AG09319 (cell line): ENCODE measurements around the gene ALDH1L2.
A peak's percentile ranks its signal among the peaks of the same experiment; 100 is the strongest.

Experiments used
- DNase-seq: peaks from one replicate; pipeline ENCODE4 v3.0.0-alpha.2; 2010; ENCODE audit warnings: low read depth; ENCODE audit errors: extremely low read depth
- TF ChIP-seq, protein P1 (sequence below): IDR thresholded peaks from 2 replicates; pipeline ENCODE4 v1.5.1; 2011; ENCODE audit warnings: low read depth, mild to moderate bottlenecking, inconsistent platforms, low read length, moderate library complexity

The ALDH1L2 gene

DNA sequence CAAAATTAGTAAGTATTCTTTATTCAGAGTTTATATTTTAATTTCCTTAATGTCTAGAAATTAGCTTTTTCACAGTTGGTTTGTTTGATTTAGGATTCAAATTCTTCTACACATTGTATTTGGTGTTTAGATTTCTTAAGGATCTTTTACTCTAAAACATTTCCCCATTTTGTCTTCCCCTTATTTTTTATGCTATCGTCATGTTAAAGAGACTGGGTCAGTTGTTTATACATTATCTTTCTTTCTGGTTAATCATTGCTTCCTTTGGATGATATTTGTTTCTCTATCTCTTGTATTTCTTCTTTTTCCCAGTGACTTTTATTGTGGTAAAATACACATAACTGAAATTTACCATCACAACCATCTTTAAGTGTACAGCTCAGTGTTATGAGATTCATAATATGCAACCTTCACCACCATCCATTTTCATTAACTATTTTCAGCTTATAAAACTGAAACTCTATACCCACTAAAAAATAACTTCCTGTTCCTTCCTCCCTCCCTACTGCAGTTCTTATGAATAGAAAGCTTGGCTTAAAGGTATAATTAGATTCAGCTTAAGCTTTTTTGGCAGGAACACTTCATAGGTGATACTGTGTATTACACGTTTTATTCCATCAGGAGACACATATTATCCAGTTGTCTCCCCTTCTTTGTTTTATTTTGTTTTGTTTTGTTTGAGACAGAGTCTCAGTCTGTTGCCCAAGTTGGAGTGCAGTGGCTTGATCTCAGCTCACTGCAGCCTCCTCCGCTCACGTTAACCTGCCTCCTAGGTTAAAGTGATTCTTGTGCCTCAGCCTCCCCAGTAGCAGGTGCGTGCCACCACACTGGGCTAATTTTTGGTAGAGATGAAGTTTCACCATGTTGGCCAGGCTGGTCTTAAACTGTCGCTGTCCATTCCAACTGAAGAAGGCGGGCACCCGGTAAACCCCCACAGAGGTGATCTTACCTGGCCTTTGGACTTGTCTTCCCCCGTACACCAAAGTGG is 53.1 kb downstream of the ALDH1L2 start:
- TF ChIP-seq, protein P1, sequence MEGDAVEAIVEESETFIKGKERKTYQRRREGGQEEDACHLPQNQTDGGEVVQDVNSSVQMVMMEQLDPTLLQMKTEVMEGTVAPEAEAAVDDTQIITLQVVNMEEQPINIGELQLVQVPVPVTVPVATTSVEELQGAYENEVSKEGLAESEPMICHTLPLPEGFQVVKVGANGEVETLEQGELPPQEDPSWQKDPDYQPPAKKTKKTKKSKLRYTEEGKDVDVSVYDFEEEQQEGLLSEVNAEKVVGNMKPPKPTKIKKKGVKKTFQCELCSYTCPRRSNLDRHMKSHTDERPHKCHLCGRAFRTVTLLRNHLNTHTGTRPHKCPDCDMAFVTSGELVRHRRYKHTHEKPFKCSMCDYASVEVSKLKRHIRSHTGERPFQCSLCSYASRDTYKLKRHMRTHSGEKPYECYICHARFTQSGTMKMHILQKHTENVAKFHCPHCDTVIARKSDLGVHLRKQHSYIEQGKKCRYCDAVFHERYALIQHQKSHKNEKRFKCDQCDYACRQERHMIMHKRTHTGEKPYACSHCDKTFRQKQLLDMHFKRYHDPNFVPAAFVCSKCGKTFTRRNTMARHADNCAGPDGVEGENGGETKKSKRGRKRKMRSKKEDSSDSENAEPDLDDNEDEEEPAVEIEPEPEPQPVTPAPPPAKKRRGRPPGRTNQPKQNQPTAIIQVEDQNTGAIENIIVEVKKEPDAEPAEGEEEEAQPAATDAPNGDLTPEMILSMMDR = no peak
- no peak for DNase-seq

DNA sequence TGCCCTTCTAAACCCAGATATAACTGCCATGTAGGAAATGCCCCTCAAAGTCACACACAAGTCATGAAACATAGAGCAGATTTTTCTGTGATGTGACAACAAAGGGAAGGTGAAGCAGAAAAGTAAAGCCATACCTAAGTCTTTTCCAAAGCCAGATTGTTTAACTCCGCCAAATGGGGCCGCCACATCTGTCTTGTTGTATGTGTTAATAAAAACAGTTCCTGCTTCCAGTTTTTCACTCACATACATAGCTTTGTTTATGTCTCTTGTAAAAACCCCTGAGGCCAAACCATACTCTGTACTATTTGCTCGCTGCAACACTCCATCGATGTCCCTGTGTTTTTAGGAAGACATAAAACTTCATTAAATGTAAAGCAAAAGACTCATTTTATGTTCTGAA is 57.8 kb downstream of the ALDH1L2 start:
- TF ChIP-seq, protein P1 = no peak
- no peak for DNase-seq

DNA sequence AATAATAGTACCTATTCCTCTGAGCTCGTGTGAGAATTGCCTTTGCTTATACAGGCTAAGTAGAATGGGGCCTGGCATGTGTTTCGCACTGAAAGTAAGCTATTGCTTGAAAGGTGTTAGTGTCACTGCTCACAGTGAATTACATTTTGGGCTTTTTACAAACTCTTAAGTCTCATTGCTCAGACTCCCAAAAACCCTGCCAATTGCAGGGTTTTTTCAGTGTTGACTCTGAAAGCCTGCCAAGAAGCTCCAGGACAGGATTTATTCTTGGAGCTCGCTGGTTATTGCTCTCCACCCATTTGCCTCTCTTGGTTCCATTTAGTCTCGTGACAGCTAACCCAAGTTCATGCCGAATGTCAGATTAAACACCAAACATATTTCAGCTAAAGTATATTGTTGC is 58.4 kb downstream of the ALDH1L2 start:
- peak; percentile 56 for DNase-seq
- TF ChIP-seq, protein P1 = no peak

DNA sequence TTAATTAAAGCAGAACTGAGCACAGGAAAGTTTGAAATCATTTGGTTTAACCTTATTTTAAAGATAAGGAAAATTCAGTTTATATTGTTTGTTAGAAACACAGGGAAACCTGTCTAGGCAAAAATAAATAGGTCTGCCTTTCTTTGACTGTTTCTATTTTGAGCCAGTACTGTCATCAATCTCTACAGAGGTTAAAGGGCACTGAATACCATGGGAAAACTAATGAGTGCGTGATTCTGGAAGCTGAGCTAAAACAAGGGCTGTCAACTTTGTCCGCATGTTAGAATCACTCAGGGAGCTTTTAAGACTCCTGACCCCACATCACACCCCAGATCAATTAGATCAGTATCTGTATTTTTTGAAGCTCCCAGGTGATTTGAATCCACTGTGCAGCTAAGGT is 59.3 kb downstream of the ALDH1L2 start:
- TF ChIP-seq, protein P1 = no peak
- DNase-seq = no peak

DNA sequence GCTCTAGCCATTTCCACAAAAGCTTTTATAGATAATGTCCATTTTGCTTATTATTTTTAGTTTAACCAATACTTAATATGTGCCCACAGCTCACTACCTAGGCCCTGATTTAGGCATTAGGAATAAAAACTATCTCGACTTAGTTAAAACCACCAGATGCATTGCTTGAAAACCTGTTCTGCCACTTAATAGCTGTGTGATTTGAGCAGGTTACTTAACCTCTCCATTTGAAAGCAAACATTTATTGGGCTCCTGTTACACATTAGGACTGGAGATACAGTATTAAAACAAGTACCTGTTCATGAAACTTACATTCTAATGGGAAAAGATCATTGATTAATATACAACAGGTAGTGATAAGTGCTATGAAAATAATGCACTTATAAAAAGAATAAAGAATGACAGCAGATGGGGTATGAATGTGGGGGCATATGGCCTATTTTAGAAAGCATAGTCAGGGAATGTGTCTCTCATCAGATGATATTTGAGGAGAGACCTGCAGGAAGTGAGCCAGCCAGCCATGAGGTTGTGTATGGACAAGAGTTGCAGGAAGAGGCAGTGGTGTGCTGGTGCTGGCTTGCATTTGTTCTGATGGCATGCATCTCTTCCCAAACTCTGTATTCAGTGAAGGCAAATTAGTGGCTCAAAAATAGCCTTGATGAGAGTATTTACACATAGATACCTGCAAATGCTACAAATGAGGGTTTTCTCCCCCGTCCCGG is 63.9 kb downstream of the ALDH1L2 start:
- no peak for DNase-seq
- TF ChIP-seq, protein P1 = no peak

DNA sequence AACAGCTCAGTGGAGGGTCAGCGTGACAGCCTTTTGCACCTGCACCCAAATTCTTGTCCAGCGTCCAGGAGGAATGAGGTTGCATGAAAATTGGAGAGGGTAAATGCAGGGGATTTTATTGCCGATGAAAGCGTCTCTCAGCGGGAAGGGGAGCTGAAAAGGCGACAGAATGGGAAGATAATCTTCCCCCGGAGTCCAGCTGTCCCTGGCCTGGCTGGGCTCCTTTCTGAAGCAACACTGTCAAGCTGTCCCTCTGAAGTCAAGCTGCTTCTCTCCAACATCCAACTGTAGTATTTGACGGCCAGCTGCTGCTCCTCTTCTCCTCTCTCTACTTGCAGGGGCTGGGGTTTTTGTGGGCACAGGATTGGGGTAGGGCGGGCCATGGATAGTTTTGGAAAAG is 65.5 kb downstream of the ALDH1L2 start:
- TF ChIP-seq, protein P1 = no peak
- DNase-seq = no peak

DNA sequence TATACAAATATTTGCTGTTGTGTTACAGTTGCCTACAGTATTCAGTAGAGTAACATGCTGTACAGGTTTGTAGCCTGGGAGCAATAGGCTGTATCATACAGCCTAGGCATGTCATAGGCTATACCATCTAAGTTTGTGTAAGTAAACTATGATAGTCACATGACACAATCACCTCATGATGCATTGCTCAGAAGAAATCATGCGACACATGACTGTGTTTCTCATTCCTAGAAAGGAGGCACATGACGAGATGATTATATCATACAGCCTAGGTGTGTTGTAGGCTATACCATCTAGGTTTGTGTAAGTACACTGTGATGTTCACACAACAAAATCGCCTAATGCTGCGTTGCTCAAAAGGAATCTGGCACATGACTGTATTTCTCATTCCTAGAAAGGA is 66.2 kb downstream of the ALDH1L2 start:
- DNase-seq = no peak
- TF ChIP-seq, protein P1 = no peak
